ENCODE measurements around the gene HHIPL2.
"Not testable (repeated sequence)": the region's sequence is repeated elsewhere in the genome, so short reads cannot be mapped to it uniquely, and the experiment has no call there.

Gene HHIPL2

DNA sequence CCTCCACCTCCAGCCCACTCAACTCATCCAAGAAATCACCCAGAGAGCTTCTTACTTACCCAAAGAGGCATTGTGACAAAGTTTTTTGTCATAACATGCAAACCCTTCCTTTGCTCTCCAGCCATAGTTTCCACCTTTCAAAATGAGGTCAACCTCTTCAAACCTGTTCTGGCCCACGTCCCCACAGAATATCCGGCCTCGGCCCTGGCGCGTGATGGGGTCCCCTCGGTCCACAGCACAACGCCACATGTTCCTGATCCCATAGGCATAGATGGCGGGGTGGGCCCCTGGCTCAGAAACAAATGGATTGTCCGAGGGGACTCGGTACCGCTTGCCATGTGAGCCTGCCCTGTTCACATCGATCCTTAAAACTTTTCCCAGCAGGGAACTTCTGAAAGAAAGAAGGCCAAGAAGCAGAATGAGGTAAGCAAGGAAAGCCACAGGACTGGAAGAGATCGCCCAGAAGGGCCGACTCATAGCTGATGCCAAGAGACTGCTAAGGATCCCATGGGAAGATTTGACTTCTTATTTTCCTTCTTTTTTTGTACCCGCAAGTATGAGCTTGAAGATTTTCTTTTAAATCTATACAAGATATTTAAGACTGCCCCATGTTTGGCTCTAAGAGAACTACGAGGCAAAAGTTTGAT is 7.8 kb downstream of the HHIPL2 start:
- no peak for DNase-seq

DNA sequence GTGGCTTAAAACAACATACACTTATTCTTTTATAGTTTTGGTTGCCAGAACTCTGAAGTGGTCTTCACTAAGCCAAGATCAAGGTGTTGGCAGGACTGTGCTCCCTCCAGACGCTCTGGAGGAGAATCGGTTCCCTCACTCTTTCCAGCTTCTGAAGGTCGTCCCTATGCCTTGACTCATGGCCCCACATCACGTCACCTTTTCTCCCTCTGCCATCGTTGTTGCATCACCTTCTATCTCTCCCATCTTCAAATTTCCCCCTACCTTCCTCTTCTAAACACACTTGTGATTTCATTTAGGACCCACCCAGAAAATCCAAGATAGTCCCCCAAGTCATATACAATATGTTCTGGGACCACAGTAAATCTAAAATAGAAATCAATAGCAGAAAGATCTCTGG is 12.4 kb downstream of the HHIPL2 start:
- no peak for DNase-seq

GRCh38 chr1:222530852-222531251 is 17.1 kb downstream of the HHIPL2 start:
- no peak for DNase-seq

GRCh38 chr1:222529916-222530315 is 18.0 kb downstream of the HHIPL2 start:
- DNase-seq: no peak

DNA sequence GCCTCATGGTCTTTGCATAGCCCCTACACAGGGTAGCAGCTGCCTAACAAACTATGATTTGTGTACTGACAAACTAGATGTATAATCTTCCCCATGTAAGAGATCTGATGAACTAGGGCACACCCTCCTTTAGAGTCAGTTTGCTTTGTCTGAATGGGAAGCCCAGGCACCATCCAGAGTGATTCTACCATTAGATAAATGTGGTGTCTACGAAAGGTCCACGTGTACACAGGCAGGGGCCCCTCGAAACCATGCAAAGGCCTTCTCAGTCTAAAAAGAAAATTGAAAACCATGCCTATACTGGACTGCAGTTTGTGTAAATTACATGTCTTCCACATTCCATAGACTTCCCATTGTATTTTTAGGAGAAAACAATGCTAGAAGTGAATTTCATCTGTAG is 18.7 kb downstream of the HHIPL2 start:
- no peak for DNase-seq

DNA sequence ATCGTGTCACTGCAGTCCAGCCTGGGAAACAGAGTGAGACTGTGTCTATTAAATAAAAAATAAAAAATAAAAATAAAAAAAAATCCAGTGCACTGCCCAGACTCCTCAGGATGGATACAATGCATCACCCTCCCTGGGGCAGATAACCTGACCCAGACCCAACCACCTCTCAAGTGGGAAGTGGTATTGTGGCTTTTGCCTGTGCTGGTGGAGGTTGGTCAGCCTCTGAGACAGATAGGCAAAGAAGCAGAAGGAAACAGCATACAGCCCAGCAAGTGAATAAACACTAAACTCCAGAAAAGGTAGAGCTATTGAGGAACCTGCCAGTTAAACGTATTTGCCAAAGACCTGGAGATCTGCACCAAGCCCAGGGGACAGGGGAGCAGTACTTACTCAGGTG is 22.0 kb downstream of the HHIPL2 start:
- no peak for DNase-seq

GRCh38 chr1:222523852-222524251 is 24.1 kb downstream of the HHIPL2 start:
- no peak for DNase-seq

- no peak for DNase-seq
Observed at GRCh38 chr1:222522105-222522915, 25.6 kb downstream of the HHIPL2 start.

DNA sequence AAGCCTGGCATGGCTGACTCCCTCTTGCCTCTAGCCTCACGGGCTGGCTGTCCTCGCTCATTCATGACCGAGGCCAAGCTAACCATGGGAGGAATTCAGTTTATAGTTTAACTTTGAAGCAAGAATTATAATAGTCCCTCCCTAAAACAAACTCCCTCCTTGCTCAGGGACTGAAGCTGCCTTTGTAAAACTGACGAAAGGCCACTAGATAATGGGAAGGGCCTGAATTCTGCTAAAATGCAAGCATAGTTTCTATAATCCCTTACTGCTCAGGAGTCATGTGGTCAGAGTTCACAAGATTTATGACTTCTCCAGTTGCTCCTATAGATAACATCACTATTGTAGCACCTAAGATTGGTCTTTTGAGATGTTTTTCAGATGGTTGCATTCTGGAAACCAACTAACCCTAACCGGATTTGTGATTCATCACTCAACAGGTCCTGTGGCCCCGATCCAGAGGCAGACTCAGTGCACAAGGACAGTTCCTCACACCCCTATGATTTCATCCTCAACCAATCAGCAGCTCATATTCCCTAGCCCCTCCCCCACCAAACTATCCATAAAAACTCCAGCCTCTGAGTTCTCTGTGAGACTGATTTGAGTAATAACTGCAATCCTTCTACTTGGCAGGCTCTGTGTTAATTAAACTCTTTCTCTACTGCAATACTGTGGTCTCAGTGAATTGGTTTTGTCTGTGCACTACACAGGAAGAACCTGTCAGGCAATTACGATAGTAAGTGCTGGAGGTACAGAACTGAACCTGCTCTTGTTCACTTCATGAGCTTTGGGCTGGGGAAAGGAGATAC is 26.4 kb downstream of the HHIPL2 start:
- DNase-seq: no peak

DNA sequence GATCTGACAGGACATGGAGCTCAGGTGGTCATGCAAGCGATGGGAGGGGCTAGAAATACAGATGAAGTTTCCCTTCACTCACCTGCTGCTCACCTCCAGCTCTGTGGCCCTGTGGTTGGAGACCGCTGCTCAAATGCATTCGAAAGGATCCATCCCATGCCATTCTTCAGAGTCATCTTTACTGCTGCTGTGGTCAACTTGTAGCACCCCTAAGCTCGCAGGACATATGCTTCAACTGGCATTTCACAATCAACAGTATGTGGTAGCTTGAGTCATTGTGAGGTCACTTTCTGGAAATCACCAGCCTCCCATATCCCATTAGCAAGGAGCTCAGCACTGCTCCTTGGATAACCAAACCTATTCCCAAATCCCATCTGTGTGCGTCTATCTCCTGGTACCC is 58.4 kb downstream of the HHIPL2 start:
- DNase-seq: not testable (repeated sequence)

DNA sequence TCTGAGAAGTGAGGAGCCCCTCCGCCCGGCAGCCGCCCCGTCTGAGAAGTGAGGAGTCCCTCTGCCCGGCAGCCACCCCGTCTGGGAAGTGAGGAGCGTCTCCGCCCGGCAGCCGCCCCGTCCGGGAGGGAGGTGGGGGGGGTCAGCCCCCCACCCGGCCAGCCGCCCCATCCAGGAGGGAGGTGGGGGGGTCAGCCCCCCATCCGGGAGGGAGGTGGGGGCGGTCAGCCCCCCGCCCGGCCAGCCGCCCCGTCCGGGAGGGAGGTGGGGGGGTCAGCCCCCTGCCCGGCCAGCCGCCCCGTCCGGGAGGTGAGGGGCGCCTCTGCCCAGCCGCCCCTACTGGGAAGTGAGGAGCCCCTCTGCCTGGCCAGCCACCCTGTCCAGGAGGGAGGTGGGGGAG is 60.1 kb downstream of the HHIPL2 start:
- DNase-seq: not testable (repeated sequence)

- not testable (repeated sequence) for DNase-seq
Observed at GRCh38 chr1:222484005-222484404, 63.9 kb downstream of the HHIPL2 start.

DNA sequence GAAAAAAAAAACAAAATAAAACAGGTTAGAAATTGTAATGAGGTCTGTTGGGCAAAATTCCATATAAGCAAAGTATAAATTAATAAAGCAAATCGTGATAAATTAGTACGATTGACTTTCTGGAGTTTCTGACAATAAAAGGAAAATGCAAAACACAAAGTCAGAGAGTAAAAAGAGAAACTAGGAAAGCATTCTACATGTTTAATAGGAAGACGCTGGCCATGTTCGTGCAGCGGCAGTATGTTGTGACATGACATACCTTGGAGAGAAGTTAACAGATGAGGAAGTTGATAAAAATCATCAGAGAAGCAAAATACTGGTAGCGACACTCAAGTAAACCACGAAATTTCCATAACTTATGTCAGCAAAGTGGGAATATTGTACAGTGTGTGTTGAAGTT is 68.3 kb downstream of the HHIPL2 start:
- DNase-seq: not testable (repeated sequence)

GRCh38 chr1:222476436-222476835 is 71.5 kb downstream of the HHIPL2 start:
- DNase-seq: not testable (repeated sequence)

DNA sequence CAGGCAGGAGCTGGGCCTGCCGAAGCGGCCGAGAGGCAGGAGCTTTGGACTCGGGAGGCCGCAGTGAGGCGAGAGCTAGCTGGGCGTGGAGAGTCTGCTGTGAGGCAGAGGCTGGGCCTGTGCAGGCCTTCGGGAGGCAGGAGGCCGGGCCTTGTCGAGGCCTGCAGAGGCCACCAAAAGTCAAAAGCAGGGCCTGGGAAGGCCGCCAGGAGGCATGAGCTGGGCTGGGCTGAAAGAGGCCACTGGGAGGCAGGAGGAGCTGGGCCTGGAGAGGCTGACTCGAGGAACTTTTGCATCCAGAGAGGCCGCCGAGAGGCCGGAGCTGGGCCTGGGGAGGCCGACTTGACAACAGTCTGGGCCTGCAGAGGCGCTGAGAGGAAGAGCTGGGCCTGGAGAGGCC is 74.2 kb downstream of the HHIPL2 start:
- not testable (repeated sequence) for DNase-seq

- DNase-seq: not testable (repeated sequence)
Observed at GRCh38 chr1:222472776-222473540, 74.9 kb downstream of the HHIPL2 start.

Data from NCI-H526 (cell line).